HG03045 (cell line): Measurements from ENCODE around the gene PKMYT1.

Experiments used
- ATAC-seq: cut with Tn5 transposase; IDR thresholded peaks from one replicate; pipeline ENCODE4 v1.9.1; 2021; ENCODE audit warnings: mild to moderate bottlenecking, moderate library complexity; ENCODE audit not compliant: unreplicated experiment

Gene PKMYT1

GRCh38 chr16:3000540-3000939, 20.3 kb upstream of the PKMYT1 start:
- no peak for ATAC-seq

- ATAC-seq: no peak
Observed at GRCh38 chr16:2999929-3000328, 19.7 kb upstream of the PKMYT1 start.

GRCh38 chr16:2996298-2996697, 16.1 kb upstream of the PKMYT1 start:
- ATAC-seq: no peak

- ATAC-seq: no peak
Observed at GRCh38 chr16:2992383-2993081, 12.3 kb upstream of the PKMYT1 start.

- no peak for ATAC-seq
Observed at GRCh38 chr16:2991566-2992261, 11.5 kb upstream of the PKMYT1 start.

- no peak for ATAC-seq
Observed at GRCh38 chr16:2990891-2991290, 10.6 kb upstream of the PKMYT1 start.

GRCh38 chr16:2988590-2989099, 8.4 kb upstream of the PKMYT1 start:
- ATAC-seq: no peak

GRCh38 chr16:2987833-2988232, 7.6 kb upstream of the PKMYT1 start:
- ATAC-seq: no peak

GRCh38 chr16:2987286-2987685, 7.0 kb upstream of the PKMYT1 start:
- no peak for ATAC-seq

- ATAC-seq: no peak
Observed at GRCh38 chr16:2986623-2987188, 6.5 kb upstream of the PKMYT1 start.

- no peak for ATAC-seq
Observed at GRCh38 chr16:2985893-2986355, 5.7 kb upstream of the PKMYT1 start.

GRCh38 chr16:2985462-2985861, 5.2 kb upstream of the PKMYT1 start:
- no peak for ATAC-seq

- no peak for ATAC-seq
Observed at GRCh38 chr16:2983706-2984136, 3.5 kb upstream of the PKMYT1 start.

- ATAC-seq: no peak
Observed at GRCh38 chr16:2982402-2982801, 2.2 kb upstream of the PKMYT1 start.

GRCh38 chr16:2981899-2982250, 1.6 kb upstream of the PKMYT1 start:
- no peak for ATAC-seq

- ATAC-seq: no peak
Observed at GRCh38 chr16:2981177-2981898, 1.1 kb upstream of the PKMYT1 start.

- ATAC-seq: peak; percentile 1
Observed at GRCh38 chr16:2979669-2980226, 498 bp downstream of the PKMYT1 start.

- ATAC-seq: no peak
Observed at GRCh38 chr16:2977440-2977839, 2.8 kb downstream of the PKMYT1 start.

- no peak for ATAC-seq
Observed at GRCh38 chr16:2976673-2977072, 3.6 kb downstream of the PKMYT1 start.

- ATAC-seq: no peak
Observed at GRCh38 chr16:2976201-2976600, 4.0 kb downstream of the PKMYT1 start.
